SK-N-SH (cell line): Measurements from ENCODE around the gene SACM1L.

Experiments
- CTCF ChIP-seq: fragments of 200-600 bp; sonication (generic); IDR thresholded peaks from 2 replicates; pipeline ENCODE4 v1.6.1; 2017; ENCODE audit warnings: antibody characterized with exemption, mild to moderate bottlenecking, moderate library complexity
- EP300 ChIP-seq, 2 experiments: IDR thresholded peaks; 2 replicates each; pipeline versions ENCODE4 v1.4.0 to v1.6.1; 2012; ENCODE audit warnings: borderline replicate concordance in 1 of 2, low read depth in 1 of 2, low read length in 1 of 2
- EZH2phosphoT487 ChIP-seq: fragments of 200-600 bp; sonication (generic); IDR thresholded peaks from 2 replicates; pipeline ENCODE4 v1.6.1; 2017; ENCODE audit warnings: low read depth, mixed run types, mild to moderate bottlenecking, antibody characterized with exemption, moderate library complexity, borderline replicate concordance
- FOXJ3 ChIP-seq: sonication (generic); formaldehyde crosslinking; IDR thresholded peaks from 2 replicates; pipeline ENCODE4 v1.5.1; 2020; ENCODE audit warnings: mild to moderate bottlenecking, missing genetic modification reagents
- FOXM1 ChIP-seq: IDR thresholded peaks from 2 replicates; pipeline ENCODE4 v1.4.0; 2012; ENCODE audit warnings: low read depth, mild to moderate bottlenecking
- MXI1 ChIP-seq: IDR thresholded peaks from 2 replicates; pipeline ENCODE4 v1.6.1; 2012; ENCODE audit warnings: mild to moderate bottlenecking, low read depth, low read length, improper control_type of control experiment
- NRF1 ChIP-seq: IDR thresholded peaks from 2 replicates; pipeline ENCODE4 v1.6.1; 2012; ENCODE audit warnings: low read depth, mild to moderate bottlenecking, low read length
- PBX3 ChIP-seq: IDR thresholded peaks from 2 replicates; pipeline ENCODE4; 2012
- POLR2AphosphoS5 ChIP-seq: IDR thresholded peaks from 2 replicates; pipeline ENCODE4 v1.6.1; 2012; ENCODE audit warnings: low read depth, low read length
- RAD21 ChIP-seq: IDR thresholded peaks from 2 replicates; pipeline ENCODE4 v1.6.1; 2012; ENCODE audit warnings: mild to moderate bottlenecking, low read length
- RCOR1 ChIP-seq: fragments of 150-350 bp; IDR thresholded peaks from 2 replicates; pipeline ENCODE4 v1.6.1; 2017; ENCODE audit warnings: antibody characterized with exemption, low read length
- REST ChIP-seq: IDR thresholded peaks from 2 replicates; pipeline ENCODE4 v1.6.1; 2012; ENCODE audit warnings: mild to moderate bottlenecking, low read depth, low read length, moderate library complexity

- TF ChIP-seq NRF1 (no peak), RCOR1 (no peak), CTCF (no peak), FOXM1 (no peak), MXI1 (no peak), POLR2AphosphoS5 (no peak), RAD21 (no peak), EP300 (IDR thresholded peaks at IDR 0.05; ENCODE audit: borderline replicate concordance in 1 of 2, low read depth in 1 of 2, low read length in 1 of 2) (no peak), EZH2phosphoT487 (no peak), REST (no peak), PBX3 (no peak), FOXJ3 (CRISPR knock-in tag) (no peak)
These were observed 53.4 kb downstream of the SACM1L start for GRCh38 chr3:45742461-45743089.
